ENCODE measurements around the gene PCCB.
"Not testable (repeated sequence)": the region's sequence is repeated elsewhere in the genome, so short reads cannot be mapped to it uniquely, and the experiment has no call there.

PCCB gene

GRCh38 chr3:136311261-136311660 lies 61.1 kb downstream of the PCCB start:
- no peak for DNase-seq (ENCODE audit: extremely low read depth in 1 of 2, low read depth in 1 of 2)

GRCh38 chr3:136311968-136312367 lies 61.8 kb downstream of the PCCB start:
- no peak for DNase-seq (ENCODE audit: extremely low read depth in 1 of 2, low read depth in 1 of 2)

DNA sequence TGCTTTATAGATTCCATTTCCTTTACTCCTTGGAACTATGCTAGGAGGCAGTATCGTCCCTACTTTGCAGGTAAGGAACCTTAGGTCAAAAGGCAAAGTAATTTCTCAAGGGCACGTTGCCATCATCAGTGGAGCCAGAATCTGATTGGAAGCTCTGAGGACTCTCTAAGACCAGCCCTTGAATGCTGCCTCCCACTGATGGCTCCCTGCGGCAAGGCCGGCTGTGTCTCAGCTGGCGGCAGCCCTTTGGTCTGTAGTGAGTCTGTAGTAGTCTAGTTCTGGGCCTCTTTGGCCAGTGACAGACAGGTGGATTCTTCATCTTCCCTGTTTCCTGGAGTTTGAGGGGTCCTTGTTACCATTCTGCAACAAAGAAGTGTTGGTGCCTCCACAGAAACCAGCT lies 76.2 kb downstream of the PCCB start:
- DNase-seq (ENCODE audit: extremely low read depth in 1 of 2, low read depth in 1 of 2), result no peak

- no peak for DNase-seq (ENCODE audit: extremely low read depth in 1 of 2, low read depth in 1 of 2)
Measured at GRCh38 chr3:136327671-136328070, 77.5 kb downstream of the PCCB start.

DNA sequence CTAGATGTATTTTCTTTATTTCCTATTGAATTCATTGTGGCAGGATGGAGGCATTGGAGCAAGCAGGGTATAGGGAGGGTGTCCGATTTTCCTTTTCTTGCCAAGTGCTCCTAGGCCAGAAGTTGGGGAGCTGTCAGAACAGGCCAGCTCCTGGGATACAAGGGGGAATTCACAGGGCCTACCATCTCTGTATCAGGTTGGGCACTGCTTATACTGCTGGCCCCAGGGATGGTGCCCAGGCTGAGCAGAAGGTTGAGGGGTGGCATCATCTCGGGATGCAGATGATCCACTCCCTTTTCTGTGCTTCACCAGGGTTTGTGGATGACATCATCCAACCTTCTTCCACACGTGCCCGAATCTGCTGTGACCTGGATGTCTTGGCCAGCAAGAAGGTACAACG lies 79.5 kb downstream of the PCCB start:
- DNase-seq (ENCODE audit: extremely low read depth in 1 of 2, low read depth in 1 of 2), result no peak

DNA sequence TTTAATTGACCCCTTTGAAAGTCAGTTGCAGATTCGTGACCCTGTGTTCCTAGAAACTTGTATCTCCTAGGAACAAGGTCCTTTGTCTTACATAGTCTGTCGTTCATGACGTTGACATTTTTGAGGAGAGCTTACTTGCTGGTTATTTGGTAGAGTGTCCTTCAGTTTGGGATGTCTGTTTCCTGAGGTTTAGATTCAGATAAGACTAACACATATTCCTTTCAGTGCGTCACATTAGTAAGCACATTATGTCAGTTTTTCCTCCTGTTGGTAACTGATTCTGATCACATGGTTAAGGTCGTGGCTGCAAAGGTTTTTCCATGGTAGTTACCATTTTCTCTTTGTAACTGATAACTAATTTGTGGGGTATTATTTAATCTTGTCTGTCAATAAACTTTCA lies 80.8 kb downstream of the PCCB start:
- DNase-seq (ENCODE audit: extremely low read depth in 1 of 2, low read depth in 1 of 2), result no peak

DNA sequence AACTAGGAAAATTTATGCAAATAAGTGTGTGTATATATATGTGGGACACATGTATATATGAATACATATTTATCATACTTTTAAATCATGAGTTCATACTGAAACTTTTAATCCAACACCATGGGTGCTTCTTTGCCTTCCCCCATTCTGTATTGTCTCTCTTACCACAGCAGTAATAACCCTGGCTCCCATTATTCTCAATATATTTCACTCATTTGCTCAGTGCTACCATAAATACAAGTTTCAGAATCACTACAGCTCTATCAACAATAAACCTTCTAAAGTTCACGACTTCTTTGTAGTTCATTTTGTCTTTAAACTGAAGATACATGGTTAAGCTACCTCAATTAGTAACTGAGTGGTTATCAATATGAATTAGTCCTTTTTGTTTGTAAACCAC lies 82.2 kb downstream of the PCCB start:
- DNase-seq (ENCODE audit: extremely low read depth in 1 of 2, low read depth in 1 of 2), result no peak

GRCh38 chr3:136332776-136333175 lies 82.6 kb downstream of the PCCB start:
- no peak for DNase-seq (ENCODE audit: extremely low read depth in 1 of 2, low read depth in 1 of 2)

- no peak for DNase-seq (ENCODE audit: extremely low read depth in 1 of 2, low read depth in 1 of 2)
Measured at GRCh38 chr3:136334209-136334608, 84.1 kb downstream of the PCCB start.

- DNase-seq (ENCODE audit: extremely low read depth in 1 of 2, low read depth in 1 of 2), result not testable (repeated sequence)
Measured at GRCh38 chr3:136334726-136335125, 84.6 kb downstream of the PCCB start.

GRCh38 chr3:136336329-136337100 lies 86.4 kb downstream of the PCCB start:
- no peak for DNase-seq (ENCODE audit: extremely low read depth in 1 of 2, low read depth in 1 of 2)

- DNase-seq (ENCODE audit: extremely low read depth in 1 of 2, low read depth in 1 of 2), result no peak
Measured at GRCh38 chr3:136343446-136343845, 93.3 kb downstream of the PCCB start.

DNA sequence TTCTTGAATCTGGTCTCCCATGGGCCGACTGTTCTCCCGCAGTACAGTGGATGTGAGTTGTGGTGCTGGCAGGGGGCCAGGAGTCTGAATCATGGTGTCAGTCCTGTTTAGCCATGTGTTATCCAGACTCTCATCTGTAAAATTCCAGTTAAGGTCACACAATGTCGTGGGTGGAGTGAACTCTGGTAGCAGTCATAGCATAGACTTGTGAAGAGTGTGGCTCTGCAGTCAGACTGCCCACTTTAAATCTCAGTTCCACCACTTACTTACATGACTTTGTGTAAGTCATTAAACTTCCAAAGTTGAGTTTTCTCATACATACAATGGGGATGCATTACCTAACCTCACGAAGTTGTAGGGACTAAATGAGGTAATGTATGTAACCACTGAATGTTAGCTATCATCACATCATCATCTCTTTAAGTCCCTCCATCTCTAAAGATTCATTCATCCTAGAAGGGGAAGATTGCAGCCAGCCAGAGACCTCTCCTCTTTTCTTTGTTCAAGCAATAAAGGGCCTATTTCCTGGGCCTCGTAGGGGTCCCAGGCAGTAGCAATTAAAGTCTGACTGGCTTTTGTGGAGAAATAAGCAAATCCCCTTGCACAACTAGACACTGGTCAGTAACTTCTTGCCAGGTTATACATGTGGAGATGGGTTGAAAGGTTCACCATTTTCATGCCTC lies 93.9 kb downstream of the PCCB start:
- no peak for DNase-seq (ENCODE audit: extremely low read depth in 1 of 2, low read depth in 1 of 2)

- DNase-seq (ENCODE audit: extremely low read depth in 1 of 2, low read depth in 1 of 2), result no peak
Measured at GRCh38 chr3:136346486-136346885, 96.3 kb downstream of the PCCB start.

DNA sequence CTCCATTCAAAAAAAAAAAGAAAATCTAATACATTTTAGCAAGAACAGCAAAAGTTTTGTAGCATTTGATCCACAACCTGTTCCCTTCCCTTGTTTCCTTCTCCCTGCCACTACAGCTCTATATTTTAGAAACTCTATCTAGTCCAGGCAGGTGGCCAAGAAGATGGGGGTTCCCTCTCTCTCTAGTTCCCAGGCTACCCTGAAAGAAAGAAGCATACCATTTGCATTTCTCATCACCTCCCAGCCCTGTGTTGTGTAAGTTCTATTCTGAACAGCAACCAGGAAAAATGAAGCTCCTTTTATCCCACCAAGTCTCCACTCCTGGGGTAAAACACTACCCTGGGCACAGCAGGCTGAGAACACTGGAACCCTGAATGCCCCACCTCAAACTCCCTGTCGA lies 100.0 kb downstream of the PCCB start:
- no peak for DNase-seq (ENCODE audit: extremely low read depth in 1 of 2, low read depth in 1 of 2)

DNA sequence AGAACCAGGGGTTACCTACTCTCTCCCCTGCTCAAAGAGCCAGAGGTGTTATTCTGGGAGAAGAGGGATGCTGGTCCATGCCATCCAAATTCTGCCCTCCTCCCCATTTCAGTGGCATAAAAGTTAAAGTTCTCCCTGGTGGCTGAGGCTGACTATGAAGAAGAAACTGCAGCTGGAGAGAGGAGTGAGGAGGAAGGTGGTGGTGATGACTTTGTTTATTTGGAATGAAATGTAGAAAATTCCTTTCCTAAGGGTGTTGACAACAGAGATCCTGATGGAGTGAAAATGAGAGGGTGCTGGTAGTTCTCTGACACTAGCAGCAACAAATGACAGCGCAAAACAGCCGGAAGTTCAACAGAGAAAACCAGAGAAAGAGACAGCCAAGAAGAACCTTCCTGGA lies 100.4 kb downstream of the PCCB start:
- no peak for DNase-seq (ENCODE audit: extremely low read depth in 1 of 2, low read depth in 1 of 2)

DNA sequence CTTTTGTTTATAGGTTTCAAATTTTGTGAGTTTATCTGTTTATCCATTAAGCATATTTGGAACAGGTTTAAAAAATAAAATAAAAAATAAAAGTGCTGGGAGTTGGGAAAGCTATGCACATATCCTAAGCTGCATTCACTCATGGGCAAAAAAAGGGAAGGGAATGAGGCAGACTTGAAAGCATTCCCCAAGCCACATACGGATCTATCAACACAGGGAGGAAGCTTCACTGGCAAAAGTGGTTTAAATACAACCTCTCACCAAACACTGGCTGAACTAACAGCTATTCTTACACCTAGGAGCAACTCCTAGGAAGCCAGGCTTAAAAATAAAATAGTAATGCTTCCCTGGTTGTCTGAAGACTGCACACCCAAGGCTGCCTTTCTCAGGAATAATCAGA lies 101.2 kb downstream of the PCCB start:
- no peak for DNase-seq (ENCODE audit: extremely low read depth in 1 of 2, low read depth in 1 of 2)

- no peak for DNase-seq (ENCODE audit: extremely low read depth in 1 of 2, low read depth in 1 of 2)
Measured at GRCh38 chr3:136351905-136352304, 101.8 kb downstream of the PCCB start.

GRCh38 chr3:136353461-136353860 lies 103.3 kb downstream of the PCCB start:
- no peak for DNase-seq (ENCODE audit: extremely low read depth in 1 of 2, low read depth in 1 of 2)

DNA sequence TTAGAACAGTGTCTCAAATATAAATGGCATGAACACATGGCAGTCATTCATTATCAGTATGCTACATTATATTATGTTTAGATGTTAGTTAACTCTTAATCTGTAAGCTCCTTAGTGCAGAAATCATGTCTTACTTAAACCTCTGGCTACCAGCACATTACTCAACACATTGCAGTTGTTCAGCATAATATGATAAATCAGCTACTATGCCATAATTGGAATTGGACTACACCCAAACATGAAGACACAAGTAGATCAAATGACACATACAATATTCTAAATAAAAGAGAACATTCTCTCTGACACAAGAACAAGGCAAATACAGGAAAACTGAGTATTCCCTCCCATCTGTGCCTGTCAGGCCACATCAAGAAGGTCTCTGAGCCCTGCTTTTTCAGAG lies 116.1 kb downstream of the PCCB start:
- DNase-seq (ENCODE audit: extremely low read depth in 1 of 2, low read depth in 1 of 2), result no peak

GRCh38 chr3:136375800-136376199 lies 125.7 kb downstream of the PCCB start:
- not testable (repeated sequence) for DNase-seq (ENCODE audit: extremely low read depth in 1 of 2, low read depth in 1 of 2)

- no peak for DNase-seq (ENCODE audit: extremely low read depth in 1 of 2, low read depth in 1 of 2)
Measured at GRCh38 chr3:136377508-136377907, 127.4 kb downstream of the PCCB start.

GRCh38 chr3:136378011-136378410 lies 127.9 kb downstream of the PCCB start:
- DNase-seq (ENCODE audit: extremely low read depth in 1 of 2, low read depth in 1 of 2), result no peak

Measured in stimulated activated CD8-positive, alpha-beta memory T cell treated with anti-CD3 and anti-CD28 coated beads, Interleukin-7, amount 100 ng/mL, for 48 hours (primary cell).